ENCODE measurements around the gene HMGXB4. TPM values are rescaled to one million over a fixed set of nuclear protein-coding genes. Genes with fewer than 3 reads are reported as not detected.

The HMGXB4 gene
- total RNA-seq, 2 donors from 2014 or later = 14.7 to 15.7 TPM

- Histone ChIP-seq H3K4me3 (no peak overlapping the region), H3K9me3 (no peaks in the 10 kb centered on the region), H3K4me1 (ENCODE audit: control insufficient read depth in 1 of 2, low read depth in 2 of 2) (peaks cover 9 to 21% of the 10 kb centered on the region in 2 donors), H3K27me3 (replicated peaks; ENCODE audit: insufficient read depth) (no peaks in the 10 kb centered on the region), H3K36me3 (no peaks in the 10 kb centered on the region), H3K27ac (no peak overlapping the region)
- TF ChIP-seq CTCF (IDR thresholded peaks at IDR 0.05) = no peak
- DNase-seq (ENCODE audit: low spot score) (no peak), ATAC-seq (ENCODE audit: insufficient number of reproducible peaks, low FRiP score, low read depth) (no peak)
These were observed 45.8 kb downstream of the HMGXB4 start for GRCh38 chr22:35303029-35303624.

GRCh38 chr22:35305525-35306070, 48.3 kb downstream of the HMGXB4 start:
- no peaks in the 10 kb centered on the region for H3K36me3 ChIP-seq
- TF ChIP-seq CTCF (IDR thresholded peaks at IDR 0.05) = no peak
- no peaks in the 10 kb centered on the region for H3K9me3 ChIP-seq
- H3K27me3 ChIP-seq (replicated peaks; ENCODE audit: insufficient read depth) = no peaks in the 10 kb centered on the region
- ATAC-seq (ENCODE audit: insufficient number of reproducible peaks, low FRiP score, low read depth) (no peak), DNase-seq (ENCODE audit: low spot score) (no peak)
- no peak overlapping the region for H3K27ac ChIP-seq
- H3K4me3 ChIP-seq = no peak overlapping the region
- peaks cover 9 to 13% of the 10 kb centered on the region in 2 donors for H3K4me1 ChIP-seq (ENCODE audit: control insufficient read depth in 1 of 2, low read depth in 2 of 2)

- DNase-seq (ENCODE audit: low spot score) (no peak), ATAC-seq (ENCODE audit: insufficient number of reproducible peaks, low FRiP score, low read depth) (no peak)
- peaks cover under 1 to 13% of the 10 kb centered on the region in 2 donors for H3K4me1 ChIP-seq (ENCODE audit: control insufficient read depth in 1 of 2, low read depth in 2 of 2)
- no peaks in the 10 kb centered on the region for H3K36me3 ChIP-seq
- H3K27ac ChIP-seq = no peak overlapping the region
- no peaks in the 10 kb centered on the region for H3K9me3 ChIP-seq
- no peaks in the 10 kb centered on the region for H3K27me3 ChIP-seq (replicated peaks; ENCODE audit: insufficient read depth)
- no peak for TF ChIP-seq CTCF (IDR thresholded peaks at IDR 0.05)
- no peak overlapping the region for H3K4me3 ChIP-seq
These were observed 49.2 kb downstream of the HMGXB4 start for GRCh38 chr22:35306350-35306967.

- DNase-seq (ENCODE audit: low spot score) = no peak
- H3K36me3 ChIP-seq = no peaks in the 10 kb centered on the region
- no peaks in the 10 kb centered on the region for H3K9me3 ChIP-seq
- H3K4me3 ChIP-seq = no peak overlapping the region
- no peak for TF ChIP-seq CTCF (IDR thresholded peaks at IDR 0.05)
- H3K4me1 ChIP-seq (ENCODE audit: control insufficient read depth in 1 of 2, low read depth in 2 of 2) = peaks cover 3 to 21% of the 10 kb centered on the region in 2 donors
- no peak for ATAC-seq (ENCODE audit: insufficient number of reproducible peaks, low FRiP score, low read depth)
- H3K27me3 ChIP-seq (replicated peaks; ENCODE audit: insufficient read depth) = no peaks in the 10 kb centered on the region
- no peak overlapping the region for H3K27ac ChIP-seq
These were observed 50.1 kb downstream of the HMGXB4 start for GRCh38 chr22:35307372-35307771.

- H3K4me3 ChIP-seq = no peak overlapping the region
- peaks cover 8 to 27% of the 10 kb centered on the region in 2 donors for H3K4me1 ChIP-seq (ENCODE audit: control insufficient read depth in 1 of 2, low read depth in 2 of 2)
- H3K27ac ChIP-seq = no peak overlapping the region
- no peak for DNase-seq (ENCODE audit: low spot score)
- H3K36me3 ChIP-seq = no peaks in the 10 kb centered on the region
- no peak for TF ChIP-seq CTCF (IDR thresholded peaks at IDR 0.05)
- no peaks in the 10 kb centered on the region for H3K27me3 ChIP-seq (replicated peaks; ENCODE audit: insufficient read depth)
- no peak for ATAC-seq (ENCODE audit: insufficient number of reproducible peaks, low FRiP score, low read depth)
- H3K9me3 ChIP-seq = no peaks in the 10 kb centered on the region
These were observed 50.6 kb downstream of the HMGXB4 start for GRCh38 chr22:35307892-35308291.
